ENCODE measurements around the gene DIO3.

DIO3 gene

DNA sequence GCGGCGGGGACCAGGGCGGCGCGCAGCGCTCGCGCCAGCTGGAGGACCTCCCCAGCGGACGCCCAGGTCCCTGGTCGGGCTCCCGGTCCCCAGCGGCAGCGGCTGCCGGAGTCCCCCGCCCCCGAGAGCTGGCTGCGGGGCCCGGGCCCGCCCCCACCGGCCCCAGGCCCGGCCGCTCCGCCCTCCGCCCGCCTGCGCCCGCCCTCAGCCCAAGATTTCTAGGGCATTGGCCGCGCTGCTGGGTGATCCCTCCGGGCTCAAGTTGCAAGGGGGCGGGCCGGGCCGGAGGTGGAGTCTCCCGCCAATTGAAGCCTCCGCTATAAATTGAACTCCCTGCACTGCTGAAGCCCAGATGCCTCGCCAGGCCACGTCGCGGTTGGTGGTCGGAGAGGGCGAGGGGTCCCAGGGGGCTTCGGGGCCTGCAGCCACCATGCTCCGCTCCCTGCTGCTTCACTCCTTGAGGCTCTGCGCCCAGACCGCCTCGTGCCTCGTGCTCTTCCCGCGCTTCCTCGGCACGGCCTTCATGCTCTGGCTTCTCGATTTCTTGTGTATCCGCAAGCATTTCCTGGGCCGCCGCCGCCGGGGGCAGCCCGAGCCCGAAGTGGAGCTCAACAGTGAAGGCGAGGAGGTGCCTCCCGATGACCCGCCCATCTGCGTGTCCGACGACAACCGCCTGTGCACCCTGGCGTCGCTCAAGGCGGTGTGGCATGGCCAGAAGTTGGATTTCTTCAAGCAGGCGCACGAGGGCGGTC lies at the start of gene DIO3:
Gene DIO3, plus strand, starts transcription at position 351 of the 752 bp plus-strand sequence.
- no peak for DNase-seq (ENCODE audit: low read depth in 1 of 2, low spot score in 1 of 2)

DNA sequence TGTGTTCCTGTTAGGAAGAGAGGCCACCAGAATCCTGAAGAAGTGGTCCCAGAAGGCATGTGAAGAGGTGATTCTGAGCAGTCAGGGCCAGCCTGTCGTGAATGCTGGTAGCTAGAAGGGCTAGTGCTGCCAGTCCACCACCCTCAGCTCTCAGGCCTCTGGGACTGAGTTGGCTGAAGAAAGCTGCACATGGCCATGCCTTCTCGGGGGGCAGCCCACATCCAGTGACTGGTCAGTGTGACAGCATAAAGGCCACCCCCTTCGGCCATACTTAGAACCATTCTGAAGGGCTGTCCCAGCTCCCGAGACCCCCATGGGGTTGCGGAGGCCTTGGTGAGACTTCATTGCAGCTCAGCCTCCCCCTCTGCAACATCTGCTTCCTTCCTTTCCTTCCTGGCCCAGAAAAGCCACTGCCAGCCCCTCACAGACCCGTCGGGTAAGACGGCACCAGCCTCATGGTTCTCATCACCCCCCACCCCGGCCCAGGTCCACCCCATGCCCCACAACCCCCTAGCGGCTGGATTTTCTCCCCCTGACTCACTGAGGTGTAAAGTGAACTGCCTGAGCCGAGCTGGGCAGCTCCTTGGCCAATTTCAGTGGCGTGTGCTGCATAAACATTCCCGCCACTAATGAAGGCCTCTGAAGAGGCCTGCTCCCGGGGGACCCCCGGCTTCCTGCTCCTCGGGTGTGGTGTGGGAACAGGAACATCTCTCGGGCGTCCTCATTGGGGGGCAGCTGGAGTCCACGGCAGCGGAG lies 49.5 kb upstream of the DIO3 start:
- DNase-seq (ENCODE audit: low read depth in 1 of 2, low spot score in 1 of 2): no peak

DNA sequence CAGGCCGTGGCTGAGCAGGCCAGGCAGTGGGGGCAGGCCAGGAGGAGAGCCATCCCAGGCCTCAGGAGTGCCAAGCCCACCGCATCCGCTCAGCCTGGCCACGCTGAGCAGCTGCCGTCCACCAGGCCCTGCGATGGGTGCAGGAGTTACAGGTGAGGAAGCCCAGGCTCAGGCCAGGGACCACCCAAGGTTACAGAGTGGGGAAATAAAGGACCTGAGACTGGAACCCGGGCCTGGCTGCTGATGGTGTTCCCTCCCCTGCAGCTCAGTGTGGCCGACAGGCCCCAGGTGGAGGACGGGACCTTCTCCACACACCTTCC lies 49.0 kb upstream of the DIO3 start:
- DNase-seq (ENCODE audit: low read depth in 1 of 2, low spot score in 1 of 2): no peak

DNA sequence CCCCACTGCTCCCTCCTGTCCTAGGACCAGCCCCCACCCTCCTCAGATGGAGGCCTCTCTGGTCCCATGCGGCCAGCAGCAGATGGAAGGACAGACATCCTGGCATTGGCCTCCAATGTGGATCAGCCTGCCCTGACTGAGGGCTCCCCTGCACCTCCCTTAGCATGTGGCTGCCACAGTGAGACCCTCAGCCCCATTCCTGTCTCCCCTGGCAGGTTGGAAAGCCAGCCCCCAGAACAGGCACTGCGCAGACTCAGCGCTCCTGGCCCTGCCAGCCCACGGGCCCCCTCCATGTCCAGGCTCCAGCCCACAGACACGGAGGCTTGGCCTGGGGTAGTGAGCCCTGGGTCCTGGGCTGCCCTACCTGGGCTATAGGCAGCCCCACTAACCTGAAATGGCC lies 47.2 kb upstream of the DIO3 start:
- no peak for DNase-seq (ENCODE audit: low read depth in 1 of 2, low spot score in 1 of 2)

DNA sequence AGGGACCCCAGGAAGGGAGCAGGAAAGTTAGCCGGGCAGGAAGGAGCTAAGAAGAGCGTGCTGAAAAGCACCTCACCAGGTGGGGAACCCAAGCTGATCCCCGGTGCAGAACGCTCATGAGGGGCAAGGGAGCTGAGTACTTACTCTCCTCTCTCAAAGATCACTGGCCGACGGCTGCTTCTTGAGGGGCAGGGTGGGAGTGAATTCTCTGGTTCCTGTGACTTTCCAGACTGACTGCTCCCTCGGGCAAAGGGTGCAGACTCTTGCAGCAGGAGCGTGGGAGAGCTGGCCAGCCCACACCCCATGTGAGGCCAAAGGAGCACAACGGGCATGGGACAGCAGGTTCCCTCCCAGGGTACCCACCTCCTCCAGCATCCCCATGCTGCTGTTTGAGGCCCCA lies 44.9 kb upstream of the DIO3 start:
- no peak for DNase-seq (ENCODE audit: low read depth in 1 of 2, low spot score in 1 of 2)

DNA sequence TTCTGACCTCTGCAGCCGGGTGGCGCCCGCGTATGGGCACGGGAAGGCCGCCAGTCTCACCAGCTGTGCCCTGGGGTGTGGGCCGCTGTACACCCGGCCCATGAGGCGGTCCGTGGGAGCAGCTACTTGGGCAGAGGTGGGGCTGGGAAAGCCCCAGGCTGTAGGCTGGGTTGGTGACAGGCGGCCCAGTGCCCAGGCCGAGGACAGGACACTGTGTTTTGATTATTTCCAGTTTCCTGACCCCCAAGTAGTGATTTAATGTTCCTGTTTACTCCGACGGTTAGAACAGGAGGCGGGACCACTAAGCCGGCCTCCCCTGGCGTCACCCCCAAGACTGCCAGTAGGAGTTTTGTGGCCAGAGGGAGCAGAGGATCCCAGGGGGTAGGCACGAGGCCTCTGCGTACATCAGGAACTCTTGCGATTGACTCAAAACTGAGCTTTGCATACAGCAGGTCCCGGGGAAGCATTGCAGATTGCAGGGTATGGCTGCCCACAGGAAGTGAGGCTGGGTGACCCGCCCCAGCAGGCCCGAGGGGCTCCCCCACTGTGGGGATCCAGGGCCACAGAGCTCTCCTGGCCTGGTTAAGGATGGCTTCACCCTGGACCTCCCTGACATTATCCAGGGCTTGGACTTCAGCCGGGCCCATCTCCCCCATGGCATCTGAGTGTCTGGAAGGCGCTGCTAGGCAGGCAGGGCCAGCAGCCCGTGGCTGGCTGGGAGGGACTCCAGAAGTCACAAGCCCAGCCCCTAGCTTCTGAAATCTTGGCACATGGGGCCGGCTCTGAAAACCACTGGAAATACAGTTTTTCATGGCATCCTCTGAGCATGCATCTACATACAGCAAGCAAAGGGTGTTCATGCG lies 42.5 kb upstream of the DIO3 start:
- DNase-seq (ENCODE audit: low read depth in 1 of 2, low spot score in 1 of 2): no peak

DNA sequence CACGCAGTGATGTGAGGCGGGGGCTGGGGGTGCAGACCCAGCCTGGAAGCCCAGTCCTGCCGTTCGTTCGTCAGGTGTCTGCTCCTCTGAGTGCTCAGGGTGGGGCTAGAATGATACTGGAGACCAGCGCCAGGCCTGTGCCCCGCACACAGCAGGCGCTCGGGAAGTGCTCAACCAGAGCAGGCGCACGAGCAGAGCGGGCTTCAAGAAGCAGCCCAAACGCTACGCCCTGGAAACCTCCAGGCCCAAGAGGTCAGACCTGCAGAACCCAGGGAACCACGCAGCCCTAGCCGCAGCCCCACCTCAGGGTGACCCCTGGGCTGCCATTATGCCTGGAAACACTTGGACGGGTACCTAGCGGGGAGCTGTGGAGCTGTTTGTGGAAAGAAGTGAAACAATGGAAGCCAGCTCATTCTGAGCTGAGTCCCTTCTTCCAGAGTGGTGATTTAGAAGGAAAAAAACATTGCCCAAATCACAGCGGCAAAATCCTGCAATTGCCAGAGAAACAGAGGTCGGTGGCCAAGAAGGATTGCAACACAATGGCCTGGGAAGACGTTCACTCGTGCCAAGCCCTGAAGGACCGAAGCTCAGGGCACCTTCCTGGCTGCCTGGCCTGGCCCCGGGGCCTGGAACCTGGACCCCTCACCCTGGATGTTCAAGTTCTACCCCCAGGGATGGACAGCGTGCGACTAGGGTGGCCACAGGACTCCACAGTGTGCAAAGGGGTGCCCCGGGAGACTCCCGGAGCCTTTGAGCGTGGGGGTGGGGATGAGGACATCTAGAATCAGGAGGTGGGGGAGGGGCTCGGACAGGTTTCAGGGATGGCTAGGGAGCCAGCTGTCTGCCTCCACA lies 40.4 kb upstream of the DIO3 start:
- no peak for DNase-seq (ENCODE audit: low read depth in 1 of 2, low spot score in 1 of 2)

DNA sequence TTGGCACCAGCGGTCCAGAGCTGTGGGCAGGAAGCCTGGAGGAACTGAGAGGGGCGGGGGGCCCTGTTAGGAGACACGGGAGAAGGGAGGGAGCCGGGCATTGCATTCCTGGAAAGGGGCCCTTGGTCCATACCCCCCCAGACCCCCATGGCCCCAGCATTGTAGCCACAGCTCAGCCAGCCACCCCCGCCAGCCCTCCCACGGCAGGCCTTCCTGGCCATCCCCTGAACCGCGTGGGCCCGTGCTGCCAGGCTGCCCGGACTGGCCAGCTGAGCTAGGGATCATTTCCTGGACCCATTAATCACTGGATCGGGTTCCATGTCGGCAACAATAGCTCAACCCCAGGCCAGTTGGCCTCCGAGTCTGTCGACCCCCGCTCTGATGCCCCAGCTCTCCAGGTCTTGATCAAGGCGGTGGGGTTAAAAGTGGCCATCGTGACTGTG lies 39.8 kb upstream of the DIO3 start:
- DNase-seq (ENCODE audit: low read depth in 1 of 2, low spot score in 1 of 2): no peak

DNA sequence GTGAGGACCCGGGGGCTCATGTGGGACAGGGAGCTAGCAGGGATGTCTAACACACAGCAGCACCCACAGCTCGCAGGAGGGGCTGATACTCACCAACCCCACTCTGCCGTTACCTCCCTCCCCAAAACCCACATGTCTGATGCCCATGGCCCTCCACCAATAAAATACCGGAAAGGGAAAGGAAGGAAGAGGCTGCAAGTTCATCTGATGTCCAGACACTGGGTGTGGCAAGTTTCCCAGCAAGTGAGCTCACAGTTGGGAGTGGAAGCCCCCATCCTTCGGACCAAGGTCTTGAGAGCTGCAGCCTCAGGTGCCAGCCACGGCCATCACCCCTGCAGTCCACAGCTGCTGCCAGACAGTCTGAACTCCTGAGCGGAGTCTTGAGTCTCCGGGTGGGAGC lies 39.3 kb upstream of the DIO3 start:
- DNase-seq (ENCODE audit: low read depth in 1 of 2, low spot score in 1 of 2): no peak

DNA sequence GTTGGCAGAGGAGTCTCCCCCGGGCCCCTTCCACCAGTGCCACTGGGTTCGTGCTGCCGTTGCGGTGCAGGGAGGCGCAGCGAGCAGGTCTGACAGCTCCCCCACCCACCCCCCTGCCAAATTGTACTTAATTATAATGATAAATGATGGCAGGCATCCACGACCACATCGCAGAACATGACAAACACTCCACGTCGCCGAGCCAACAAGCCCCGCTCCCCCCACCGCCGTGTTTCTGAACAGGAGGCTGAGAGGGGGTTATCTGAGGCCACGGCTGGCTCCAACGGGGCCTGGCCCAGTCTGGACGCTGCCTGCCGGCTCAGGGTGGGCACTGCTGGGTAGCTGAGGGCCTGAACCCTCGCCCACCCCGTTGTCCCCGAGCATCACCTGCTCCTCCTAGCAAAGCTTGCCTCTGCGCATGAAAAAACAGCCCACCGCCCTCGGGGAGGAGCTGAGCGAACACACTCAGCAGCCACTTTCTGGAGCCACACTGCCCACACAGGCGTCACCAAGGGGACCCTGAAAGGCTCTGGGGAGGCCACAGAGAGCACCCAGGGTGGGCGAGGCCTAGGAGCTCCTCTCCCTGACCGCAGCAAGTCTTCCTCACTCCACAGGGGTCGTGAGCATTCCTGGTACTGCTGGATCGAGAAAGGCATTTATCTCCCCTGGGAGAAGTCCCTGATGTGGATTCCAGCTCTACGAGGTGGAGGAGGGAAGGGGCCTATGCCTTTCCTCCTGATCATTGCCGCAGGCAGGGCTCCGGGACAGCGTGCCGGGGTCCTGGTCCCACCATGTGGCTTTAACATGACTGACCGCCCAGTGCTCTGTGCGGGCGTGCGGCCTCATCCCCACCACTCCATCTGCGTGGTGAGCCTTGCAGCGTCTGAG lies 35.4 kb upstream of the DIO3 start:
- DNase-seq (ENCODE audit: low read depth in 1 of 2, low spot score in 1 of 2): no peak

DNA sequence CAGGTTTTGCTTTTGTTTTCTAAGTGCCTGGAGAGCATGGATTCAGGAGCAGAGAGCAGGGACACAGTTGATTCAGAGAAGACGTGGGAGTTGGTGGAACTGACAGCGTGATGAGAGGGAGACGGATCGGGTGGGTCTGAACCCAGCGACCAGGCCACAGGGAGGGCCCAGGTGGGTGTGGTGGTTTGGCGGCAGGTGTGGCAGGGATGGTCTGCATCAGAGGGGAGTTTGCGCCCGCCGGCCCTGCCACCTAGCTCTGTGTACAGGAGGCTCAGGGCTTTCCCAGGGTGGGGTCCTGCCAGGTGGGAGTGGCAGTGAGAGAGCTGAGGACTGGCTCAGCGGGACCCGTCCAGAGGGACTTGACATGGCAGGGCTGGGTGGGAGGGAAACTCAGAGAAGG lies 33.3 kb upstream of the DIO3 start:
- DNase-seq (ENCODE audit: low read depth in 1 of 2, low spot score in 1 of 2): no peak

DNA sequence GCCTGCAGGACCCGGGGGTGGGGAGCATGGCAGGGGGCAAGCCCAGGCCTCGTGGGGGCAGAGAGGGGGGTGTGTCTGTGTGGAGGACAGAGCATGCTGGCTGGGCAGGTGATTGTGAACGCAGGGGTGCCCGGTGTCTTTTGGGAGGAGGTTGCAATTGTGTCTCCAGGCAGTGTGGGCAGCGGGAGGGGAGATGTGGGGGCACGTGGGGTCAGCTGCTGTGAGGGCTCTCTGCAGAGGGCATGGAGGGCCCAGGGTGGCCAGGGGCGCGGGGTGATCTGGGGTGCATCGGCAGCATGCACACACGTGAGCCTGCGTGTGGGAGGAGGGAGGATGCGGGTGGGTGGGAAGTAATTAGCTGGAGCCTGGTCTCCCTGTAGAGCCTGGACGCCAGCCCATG lies 32.2 kb upstream of the DIO3 start:
- no peak for DNase-seq (ENCODE audit: low read depth in 1 of 2, low spot score in 1 of 2)

DNA sequence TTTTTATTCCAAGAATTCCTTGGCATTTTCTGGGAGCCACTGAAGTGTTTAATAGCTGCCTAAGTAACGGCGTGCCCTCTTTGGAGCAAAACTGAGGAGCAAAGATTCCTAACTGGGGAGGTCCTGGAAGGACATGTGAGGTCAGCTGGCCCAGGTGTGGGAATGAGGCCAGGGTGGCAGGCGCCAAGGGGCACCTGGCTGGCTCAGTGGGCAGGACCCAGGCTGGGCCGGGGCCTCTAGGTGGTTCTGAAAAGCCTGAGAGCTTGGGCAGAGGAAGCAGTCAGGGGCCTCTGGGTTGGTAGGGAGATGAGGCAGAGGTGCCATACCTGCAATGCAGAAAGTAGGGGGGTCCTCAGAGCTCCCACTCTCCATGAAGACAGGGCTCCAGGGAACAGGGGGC lies 27.1 kb upstream of the DIO3 start:
- DNase-seq (ENCODE audit: low read depth in 1 of 2, low spot score in 1 of 2): no peak

DNA sequence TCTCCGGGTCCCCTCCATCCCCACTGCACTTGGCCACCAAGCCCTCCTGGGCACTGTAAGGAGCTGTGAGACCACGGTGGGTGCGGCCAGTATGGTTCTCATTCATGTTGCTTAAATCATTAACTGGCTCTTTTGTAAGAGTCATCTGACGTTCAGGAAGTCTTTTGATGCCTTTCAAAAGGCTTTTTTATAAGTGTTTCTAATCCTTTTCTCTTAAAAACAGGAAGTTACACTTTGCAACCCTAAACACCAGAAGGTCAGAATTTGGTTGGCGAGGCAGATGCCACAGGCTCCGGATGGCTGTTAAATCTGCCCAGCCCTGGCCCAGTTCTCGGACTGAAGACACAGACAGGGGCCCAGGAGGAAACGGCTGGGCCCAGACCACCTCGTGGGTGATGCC lies 26.1 kb upstream of the DIO3 start:
- DNase-seq (ENCODE audit: low read depth in 1 of 2, low spot score in 1 of 2): no peak

DNA sequence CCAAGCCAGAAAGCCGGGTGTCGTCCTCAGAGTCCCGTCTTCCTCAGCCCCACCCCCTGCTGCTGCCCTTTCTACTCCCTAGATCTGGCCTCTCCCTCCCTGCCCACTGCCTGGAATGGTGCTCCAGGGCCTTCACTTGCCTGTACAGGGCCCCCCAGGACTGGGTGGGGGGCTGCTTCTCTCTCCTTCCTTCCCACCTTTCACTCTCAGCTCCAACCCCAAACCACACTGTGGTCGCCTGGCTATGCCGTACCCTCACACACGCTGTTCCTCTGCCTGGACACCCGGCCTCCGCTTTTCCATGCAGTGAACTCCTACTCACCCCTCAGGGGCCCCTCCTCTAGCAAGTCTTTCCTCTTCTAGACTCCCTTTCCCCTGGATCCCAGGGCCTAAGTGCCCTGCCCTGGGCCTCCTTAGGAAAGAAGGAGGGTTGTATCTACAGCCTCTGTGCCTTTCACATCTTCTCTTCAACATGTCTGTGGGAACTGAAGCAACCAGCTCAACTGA lies 25.5 kb upstream of the DIO3 start:
- no peak for DNase-seq (ENCODE audit: low read depth in 1 of 2, low spot score in 1 of 2)

DNA sequence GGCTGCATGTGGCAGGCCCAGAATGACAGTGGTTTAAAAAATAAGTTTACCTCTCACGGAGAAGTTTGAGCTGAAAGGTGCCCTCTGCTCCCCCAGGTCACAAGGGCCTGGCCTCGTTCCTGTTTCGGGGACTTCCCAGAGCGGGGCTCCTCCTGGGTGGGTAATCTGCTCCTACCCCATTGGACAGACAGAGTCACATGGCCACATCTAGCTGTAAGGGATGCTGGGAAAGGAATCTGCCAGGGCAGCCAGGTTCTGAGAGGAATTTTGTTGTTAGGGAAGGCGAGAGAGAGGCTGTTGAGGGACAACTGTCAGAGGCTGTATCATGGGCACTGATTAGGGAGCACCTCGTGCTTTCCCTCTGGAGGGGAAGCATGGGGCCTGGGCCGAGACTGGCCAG lies 24.0 kb upstream of the DIO3 start:
- DNase-seq (ENCODE audit: low read depth in 1 of 2, low spot score in 1 of 2): no peak

DNA sequence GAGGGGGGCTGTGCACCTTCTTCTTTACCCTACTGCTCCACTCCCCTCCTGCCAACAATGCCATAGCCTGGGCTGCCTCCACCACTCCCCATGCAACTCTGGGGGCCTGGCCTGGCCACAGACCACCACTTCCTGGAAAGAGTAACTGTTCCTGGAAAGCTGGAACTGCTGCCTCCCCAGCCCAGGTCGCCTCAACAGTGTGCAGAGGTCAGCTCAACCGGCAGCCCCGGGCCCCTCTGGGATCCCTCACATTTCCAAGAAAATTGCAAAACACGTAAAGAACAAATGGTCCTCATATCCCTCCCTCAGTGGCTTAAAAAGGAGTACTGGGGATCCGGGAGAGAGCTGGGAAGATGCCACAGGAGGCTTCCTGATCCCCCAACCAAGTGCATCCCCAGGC lies 22.4 kb upstream of the DIO3 start:
- no peak for DNase-seq (ENCODE audit: low read depth in 1 of 2, low spot score in 1 of 2)

DNA sequence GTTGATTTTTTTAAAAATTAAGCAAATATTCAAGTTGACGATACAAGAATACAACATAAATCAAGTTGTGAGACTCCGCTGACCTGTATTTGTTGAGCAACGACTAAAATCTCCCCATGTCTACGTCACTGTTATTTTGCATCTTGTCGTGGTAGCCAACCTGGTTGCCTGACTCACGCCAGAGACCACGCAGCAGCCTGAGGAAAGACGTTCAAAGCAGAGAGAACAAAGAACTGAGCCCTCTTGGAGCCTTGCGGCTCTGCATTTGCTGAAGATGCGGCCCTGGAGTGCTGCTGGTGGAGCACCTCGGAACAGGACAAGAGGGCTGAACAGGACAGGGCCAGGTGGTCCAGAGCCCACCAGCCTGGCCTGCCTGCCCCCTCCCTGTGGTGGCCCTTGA lies 21.4 kb upstream of the DIO3 start:
- DNase-seq (ENCODE audit: low read depth in 1 of 2, low spot score in 1 of 2): no peak

DNA sequence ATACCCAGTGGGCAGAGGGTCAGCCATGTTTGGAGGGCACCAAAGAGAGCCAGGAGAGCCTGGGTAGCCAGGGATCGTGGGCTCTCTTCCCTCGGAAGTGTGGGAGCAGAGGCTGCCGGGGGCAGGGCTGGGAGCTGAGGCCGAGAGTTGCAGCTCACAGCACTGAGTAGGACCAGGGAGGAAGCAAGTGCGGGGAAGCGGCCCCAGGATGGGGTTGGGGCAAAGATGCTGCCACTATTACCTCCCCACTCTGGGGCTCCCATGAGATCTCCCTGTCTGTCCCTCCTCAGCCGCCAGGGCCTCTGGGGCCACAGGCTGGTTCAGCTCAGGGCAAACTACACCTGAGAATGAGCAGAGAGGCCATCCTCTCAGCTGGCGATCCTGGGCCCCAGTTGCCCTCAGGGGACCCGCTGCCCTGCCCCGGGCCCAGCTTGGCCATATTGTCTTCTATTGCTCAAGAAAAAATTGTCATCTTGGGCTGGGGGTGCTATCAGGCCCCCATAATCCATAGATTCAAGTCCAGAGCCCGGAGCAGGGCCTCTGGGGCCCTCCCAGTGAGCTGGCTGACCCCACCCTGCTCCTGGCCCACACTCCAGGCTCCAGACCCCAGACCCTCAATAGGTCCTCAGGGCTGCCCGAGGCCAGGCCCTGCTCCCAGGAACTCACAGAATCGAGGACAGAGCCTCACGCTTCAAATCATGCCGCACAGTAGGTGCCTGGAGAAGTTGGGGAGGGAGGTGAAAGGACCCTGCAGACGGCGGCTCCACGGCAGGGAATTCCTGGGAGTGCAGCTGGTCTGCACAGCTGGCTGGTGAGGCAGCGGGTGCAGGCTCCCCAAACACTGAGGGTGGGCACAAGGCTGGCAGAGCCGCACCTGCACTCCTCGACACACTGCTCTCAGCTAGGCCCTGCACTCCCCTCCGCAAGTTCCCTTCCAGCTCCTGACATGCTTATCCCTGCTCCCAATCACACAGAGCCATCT lies 20.5 kb upstream of the DIO3 start:
- no peak for DNase-seq (ENCODE audit: low read depth in 1 of 2, low spot score in 1 of 2)
